HepG2 (cell line): ENCODE data around the gene PREX1. TPM values are rescaled to one million over a fixed set of nuclear protein-coding genes. Genes with fewer than 3 reads are reported as not detected.

Experiments
- BCL6 ChIP-seq: IDR thresholded peaks from 2 replicates; pipeline ENCODE4 v1.6.1; 2016; ENCODE audit warnings: missing genetic modification reagents, missing compliant biosample characterization
- FOSL2 ChIP-seq: sonication (generic); formaldehyde crosslinking; IDR thresholded peaks from 2 replicates; pipeline ENCODE4 v1.4.0; 2020; ENCODE audit warnings: missing genetic modification reagents
- GTF3A ChIP-seq: sonication (generic); formaldehyde crosslinking; conservative IDR thresholded peaks from 2 replicates; pipeline ENCODE4 v1.4.0; 2020; ENCODE audit warnings: mild to moderate bottlenecking, missing genetic modification reagents
- HDAC1 ChIP-seq: sonication (generic); formaldehyde crosslinking; IDR thresholded peaks from 2 replicates; pipeline ENCODE4 v1.5.1; 2020; ENCODE audit warnings: mild to moderate bottlenecking, missing genetic modification reagents
- KAT8 ChIP-seq: IDR thresholded peaks from 2 replicates; pipeline ENCODE4 v1.6.1; 2016; ENCODE audit warnings: missing genetic modification reagents, missing compliant biosample characterization
- KDM2A ChIP-seq: sonication (generic); formaldehyde crosslinking; IDR thresholded peaks from 2 replicates; pipeline ENCODE4 v1.4.0; 2020; ENCODE audit warnings: low read depth, missing genetic modification reagents, borderline replicate concordance
- LRRFIP1 ChIP-seq: sonication (generic); formaldehyde crosslinking; conservative IDR thresholded peaks from 2 replicates; pipeline ENCODE4 v1.4.0; 2020; ENCODE audit warnings: missing genetic modification reagents
- NFATC3 ChIP-seq: sonication (generic); formaldehyde crosslinking; IDR thresholded peaks from 2 replicates; pipeline ENCODE4 v1.5.1; 2020; ENCODE audit warnings: mild to moderate bottlenecking, missing genetic modification reagents
- RFXAP ChIP-seq: sonication (generic); formaldehyde crosslinking; IDR thresholded peaks from 2 replicates; pipeline ENCODE4 v1.4.0; 2020; ENCODE audit warnings: missing genetic modification reagents, borderline replicate concordance
- SIX1 ChIP-seq: sonication (generic); formaldehyde crosslinking; IDR thresholded peaks from 2 replicates; pipeline ENCODE4 v1.4.0; 2020; ENCODE audit warnings: missing genetic modification reagents, borderline replicate concordance
- ZNF547 ChIP-seq: sonication (generic); formaldehyde crosslinking; IDR thresholded peaks from 2 replicates; pipeline ENCODE4 v1.5.1; 2020; ENCODE audit warnings: mild to moderate bottlenecking, missing genetic modification reagents
- ZNF549 ChIP-seq: sonication (generic); formaldehyde crosslinking; IDR thresholded peaks from 2 replicates; pipeline ENCODE4 v1.5.0; 2020; ENCODE audit warnings: missing genetic modification reagents
- ZNF558 ChIP-seq: sonication (generic); formaldehyde crosslinking; IDR thresholded peaks from 2 replicates; pipeline ENCODE4 v1.9.0; 2022; ENCODE audit warnings: mild to moderate bottlenecking, missing genetic modification reagents, borderline replicate concordance
- ZNF687 ChIP-seq: sonication (generic); formaldehyde crosslinking; IDR thresholded peaks from 2 replicates; pipeline ENCODE4 v1.5.1; 2020; ENCODE audit warnings: mild to moderate bottlenecking, missing genetic modification reagents, moderate library complexity
- ZNF781 ChIP-seq: sonication (generic); formaldehyde crosslinking; IDR thresholded peaks from 2 replicates; pipeline ENCODE4 v1.5.1; 2020; ENCODE audit warnings: borderline replicate concordance, mild to moderate bottlenecking, missing genetic modification reagents; ENCODE audit errors: not compliant biosample characterization
- ZNF879 ChIP-seq: sonication (generic); formaldehyde crosslinking; IDR thresholded peaks from 2 replicates; pipeline ENCODE4 v1.8.1; 2023; ENCODE audit warnings: missing genetic modification reagents
- polyA plus RNA-seq, 8 experiments: library from polyadenylated mRNA; depleted of rRNA in 3 of 8; stranded (reverse) in 7 of 8; unstranded in 1 of 8; fragments of >200 nt; fragmentation: Illumina TruSeq in 4 of 8; extraction: Trizol in 4 of 8; gene quantifications; 2 replicates each; pipeline versions ENCODE4 v1.2.1 to v1.2.3, GENCODE V29; 2011 to 2016; ENCODE audit warnings: low read depth in 4 of 8, missing spikeins in 1 of 8, mixed read lengths in 1 of 8; ENCODE audit not compliant: insufficient read depth in 1 of 8
- total RNA-seq, 5 experiments: library from RNA; depleted of rRNA; stranded (reverse); fragments of >200 nt; fragmentation: Illumina TruSeq; extraction: Trizol; gene quantifications; 2 replicates each; pipeline ENCODE4 v1.2.3, GENCODE V29; 2016; ENCODE audit warnings: low read depth in 1 of 5
- TF ChIP-seq, protein P1 (sequence below): sonication (generic); formaldehyde crosslinking; IDR thresholded peaks from 2 replicates; pipeline ENCODE4 v1.5.1; 2020; ENCODE audit warnings: missing genetic modification reagents, mild to moderate bottlenecking, borderline replicate concordance
- TF ChIP-seq, protein P2 (sequence below): sonication (generic); formaldehyde crosslinking; IDR thresholded peaks from 2 replicates; pipeline ENCODE4 v1.5.0; 2020; ENCODE audit warnings: mild to moderate bottlenecking, missing genetic modification reagents

Gene PREX1
- total and polyA plus RNA-seq, 2 of the 13 experiments (the other 11 are each of a cell fraction or from before 2014, with no cell fraction given): 0.02 to 0.04 TPM

DNA sequence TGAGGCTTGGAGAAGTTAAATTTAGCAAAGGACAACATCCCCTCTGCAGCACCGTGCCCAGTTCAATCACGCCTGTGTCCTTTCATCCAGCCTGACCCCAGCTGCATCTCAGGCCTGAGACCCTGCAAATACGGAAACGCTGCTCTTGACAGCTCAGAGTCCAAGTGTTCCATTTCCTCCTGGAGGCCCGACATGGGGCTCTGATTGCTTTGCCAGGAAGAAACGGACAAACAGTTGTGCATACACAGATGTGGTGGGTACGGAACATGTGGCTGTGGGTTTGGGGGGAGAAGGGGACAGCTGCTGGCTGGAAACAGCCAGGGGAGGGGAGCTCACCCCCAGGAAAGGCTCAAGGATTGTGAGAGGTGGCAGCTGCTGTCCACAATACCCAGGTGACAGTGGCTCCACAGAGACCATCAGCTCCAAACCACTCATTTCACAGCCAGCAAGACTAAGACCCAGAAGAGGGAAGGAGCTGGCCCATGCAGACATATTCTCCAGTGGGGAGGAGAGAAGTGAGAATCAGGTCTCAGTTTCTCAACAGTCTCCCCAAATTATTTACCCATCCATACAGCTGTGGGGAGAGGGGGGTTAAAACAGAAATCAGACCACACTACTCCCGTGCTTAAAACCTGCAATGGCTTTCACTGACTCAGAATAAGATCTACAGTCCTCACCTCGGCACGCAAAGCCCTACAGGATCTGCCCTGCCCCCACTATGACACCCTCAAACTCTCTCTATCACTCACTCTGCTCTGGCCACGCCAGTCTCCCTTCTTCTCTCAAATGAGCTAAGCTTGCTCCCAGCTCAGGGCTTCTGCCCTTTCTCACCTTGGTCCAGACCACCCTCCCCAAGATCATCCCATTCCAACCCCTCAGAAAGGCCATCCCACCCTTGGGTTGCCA lies 89.1 kb downstream of the PREX1 start (continued):
- TF ChIP-seq, protein P1, sequence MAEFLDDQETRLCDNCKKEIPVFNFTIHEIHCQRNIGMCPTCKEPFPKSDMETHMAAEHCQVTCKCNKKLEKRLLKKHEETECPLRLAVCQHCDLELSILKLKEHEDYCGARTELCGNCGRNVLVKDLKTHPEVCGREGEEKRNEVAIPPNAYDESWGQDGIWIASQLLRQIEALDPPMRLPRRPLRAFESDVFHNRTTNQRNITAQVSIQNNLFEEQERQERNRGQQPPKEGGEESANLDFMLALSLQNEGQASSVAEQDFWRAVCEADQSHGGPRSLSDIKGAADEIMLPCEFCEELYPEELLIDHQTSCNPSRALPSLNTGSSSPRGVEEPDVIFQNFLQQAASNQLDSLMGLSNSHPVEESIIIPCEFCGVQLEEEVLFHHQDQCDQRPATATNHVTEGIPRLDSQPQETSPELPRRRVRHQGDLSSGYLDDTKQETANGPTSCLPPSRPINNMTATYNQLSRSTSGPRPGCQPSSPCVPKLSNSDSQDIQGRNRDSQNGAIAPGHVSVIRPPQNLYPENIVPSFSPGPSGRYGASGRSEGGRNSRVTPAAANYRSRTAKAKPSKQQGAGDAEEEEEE: no peak
- no peak for TF ChIP-seq RFXAP (CRISPR knock-in tag)
- TF ChIP-seq, protein P2, sequence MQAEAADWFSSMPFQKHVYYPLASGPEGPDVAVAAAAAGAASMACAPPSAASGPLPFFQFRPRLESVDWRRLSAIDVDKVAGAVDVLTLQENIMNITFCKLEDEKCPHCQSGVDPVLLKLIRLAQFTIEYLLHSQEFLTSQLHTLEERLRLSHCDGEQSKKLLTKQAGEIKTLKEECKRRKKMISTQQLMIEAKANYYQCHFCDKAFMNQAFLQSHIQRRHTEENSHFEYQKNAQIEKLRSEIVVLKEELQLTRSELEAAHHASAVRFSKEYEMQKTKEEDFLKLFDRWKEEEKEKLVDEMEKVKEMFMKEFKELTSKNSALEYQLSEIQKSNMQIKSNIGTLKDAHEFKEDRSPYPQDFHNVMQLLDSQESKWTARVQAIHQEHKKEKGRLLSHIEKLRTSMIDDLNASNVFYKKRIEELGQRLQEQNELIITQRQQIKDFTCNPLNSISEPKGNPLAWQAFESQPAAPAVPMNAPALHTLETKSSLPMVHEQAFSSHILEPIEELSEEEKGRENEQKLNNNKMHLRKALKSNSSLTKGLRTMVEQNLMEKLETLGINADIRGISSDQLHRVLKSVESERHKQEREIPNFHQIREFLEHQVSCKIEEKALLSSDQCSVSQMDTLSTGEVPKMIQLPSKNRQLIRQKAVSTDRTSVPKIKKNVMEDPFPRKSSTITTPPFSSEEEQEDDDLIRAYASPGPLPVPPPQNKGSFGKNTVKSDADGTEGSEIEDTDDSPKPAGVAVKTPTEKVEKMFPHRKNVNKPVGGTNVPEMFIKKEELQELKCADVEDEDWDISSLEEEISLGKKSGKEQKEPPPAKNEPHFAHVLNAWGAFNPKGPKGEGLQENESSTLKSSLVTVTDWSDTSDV (CRISPR knock-in tag): no peak
- peak; percentile 68 for TF ChIP-seq KAT8 (CRISPR knock-in tag)
- no peak for TF ChIP-seq NFATC3 (CRISPR knock-in tag)
- no peak for TF ChIP-seq ZNF781 (CRISPR knock-in tag)
- TF ChIP-seq FOSL2 (CRISPR knock-in tag): 0 out of 2 replicates have a peak, but pooled peaks have one; percentile 14
- no peak for TF ChIP-seq SIX1
- TF ChIP-seq GTF3A (CRISPR knock-in tag): no peak
- no peak for TF ChIP-seq ZNF547 (CRISPR knock-in tag)
- peak; percentile 15; the same call in 1 of the 2 replicates for TF ChIP-seq BCL6
- no peak for TF ChIP-seq LRRFIP1
- TF ChIP-seq ZNF687: peak; percentile 67
- no peak for TF ChIP-seq KDM2A
- no peak for TF ChIP-seq ZNF549 (CRISPR knock-in tag)
- TF ChIP-seq HDAC1 (CRISPR knock-in tag): peak; percentile 72
- TF ChIP-seq ZNF558 (CRISPR knock-in tag): no peak
- no peak for TF ChIP-seq ZNF879
